Activated T-cell treated with anti-CD3 and anti-CD28 coated beads for 48 hours (primary cell): ENCODE measurements around the gene BMPER.
A peak's percentile ranks its signal among the peaks of the same experiment; 100 is the strongest.

Experiments used
- DNase-seq: peaks from one replicate; pipeline ENCODE4 v3.0.0-alpha.2; 2020; ENCODE audit warnings: low read depth

The BMPER gene

GRCh38 chr7:34093276-34093675, 187.9 kb downstream of the BMPER start:
- no peak for DNase-seq

- no peak for DNase-seq
These were observed 190.9 kb downstream of the BMPER start for GRCh38 chr7:34096198-34096651.

GRCh38 chr7:34096777-34097176, 191.4 kb downstream of the BMPER start:
- no peak for DNase-seq

GRCh38 chr7:34100661-34101060, 195.3 kb downstream of the BMPER start:
- no peak for DNase-seq

- no peak for DNase-seq
These were observed 198.8 kb downstream of the BMPER start for GRCh38 chr7:34104115-34104514.

GRCh38 chr7:34104992-34105391, 199.7 kb downstream of the BMPER start:
- no peak for DNase-seq

- no peak for DNase-seq
These were observed 201.9 kb downstream of the BMPER start for GRCh38 chr7:34107276-34107675.

- no peak for DNase-seq
These were observed 202.8 kb downstream of the BMPER start for GRCh38 chr7:34108165-34108564.

GRCh38 chr7:34109936-34110780, 204.8 kb downstream of the BMPER start:
- no peak for DNase-seq

GRCh38 chr7:34111031-34111430, 205.7 kb downstream of the BMPER start:
- DNase-seq, result no peak

GRCh38 chr7:34115503-34115902, 210.2 kb downstream of the BMPER start:
- no peak for DNase-seq

GRCh38 chr7:34117573-34117972, 212.2 kb downstream of the BMPER start:
- DNase-seq, result no peak

GRCh38 chr7:34121366-34121765, 216.0 kb downstream of the BMPER start:
- no peak for DNase-seq

- no peak for DNase-seq
These were observed 218.0 kb downstream of the BMPER start for GRCh38 chr7:34123316-34123715.

GRCh38 chr7:34124765-34125164, 219.4 kb downstream of the BMPER start:
- no peak for DNase-seq

- DNase-seq, result no peak
These were observed 223.4 kb downstream of the BMPER start for GRCh38 chr7:34128762-34129161.

- DNase-seq, result no peak
These were observed 225.4 kb downstream of the BMPER start for GRCh38 chr7:34130558-34131295.

GRCh38 chr7:34131371-34131770, 226.0 kb downstream of the BMPER start:
- DNase-seq, result no peak

GRCh38 chr7:34133356-34133982, 228.1 kb downstream of the BMPER start:
- DNase-seq, result no peak

- DNase-seq, result peak; percentile 5
These were observed 228.8 kb downstream of the BMPER start for GRCh38 chr7:34133983-34134782.

- DNase-seq, result no peak
These were observed 230.6 kb downstream of the BMPER start for GRCh38 chr7:34135924-34136323.

- DNase-seq, result no peak
These were observed 231.4 kb downstream of the BMPER start for GRCh38 chr7:34136698-34137097.
